NOMO-1 treated with dmso at 0.1 percent for 144 hours (cell line): ENCODE results near the gene ZNF322.

ENCODE experiments used
- DNase-seq: peaks from one replicate; lab custom pipeline; 2025; ENCODE audit not compliant: unreplicated experiment; lab: John Stamatoyannopoulos, UW

ZNF322 gene

GRCh38 chr6:26592649-26593048, 66.9 kb downstream of the ZNF322 start:
- DNase-seq, result no peak

DNA sequence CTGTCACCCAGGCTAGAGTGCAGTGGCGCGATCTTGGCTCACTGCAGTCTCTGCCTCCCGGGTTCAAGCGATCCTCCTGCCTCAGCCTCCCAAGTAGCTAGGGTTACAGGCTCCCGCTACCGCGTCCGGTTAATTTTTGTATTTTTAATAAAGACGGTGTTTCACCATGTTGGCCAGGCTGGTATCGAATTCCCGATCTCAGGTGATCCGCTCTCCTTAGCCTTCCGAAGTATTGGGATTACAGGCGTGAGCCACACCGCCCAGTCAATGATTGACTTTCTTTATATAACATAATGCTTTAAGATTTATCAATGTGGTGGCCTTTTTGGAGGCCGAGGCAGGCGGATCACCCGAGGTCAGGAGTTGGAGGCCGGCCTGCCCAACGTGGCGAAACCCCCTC, 70.6 kb downstream of the ZNF322 start:
- no peak for DNase-seq
